Measurements from ENCODE around the gene KMT5C.
"Not testable (repeated sequence)": the region's sequence is repeated elsewhere in the genome, so short reads cannot be mapped to it uniquely, and the experiment has no call there.

Gene KMT5C

GRCh38 chr19:55319785-55320184 lies 19.9 kb upstream of the KMT5C start:
- peak in 1 of 2 donors; percentile 16 for DNase-seq

- DNase-seq = no peak
Measured at GRCh38 chr19:55320844-55321419, 18.7 kb upstream of the KMT5C start.

- no peak for DNase-seq
Measured at GRCh38 chr19:55321466-55322137, 18.1 kb upstream of the KMT5C start.

DNA sequence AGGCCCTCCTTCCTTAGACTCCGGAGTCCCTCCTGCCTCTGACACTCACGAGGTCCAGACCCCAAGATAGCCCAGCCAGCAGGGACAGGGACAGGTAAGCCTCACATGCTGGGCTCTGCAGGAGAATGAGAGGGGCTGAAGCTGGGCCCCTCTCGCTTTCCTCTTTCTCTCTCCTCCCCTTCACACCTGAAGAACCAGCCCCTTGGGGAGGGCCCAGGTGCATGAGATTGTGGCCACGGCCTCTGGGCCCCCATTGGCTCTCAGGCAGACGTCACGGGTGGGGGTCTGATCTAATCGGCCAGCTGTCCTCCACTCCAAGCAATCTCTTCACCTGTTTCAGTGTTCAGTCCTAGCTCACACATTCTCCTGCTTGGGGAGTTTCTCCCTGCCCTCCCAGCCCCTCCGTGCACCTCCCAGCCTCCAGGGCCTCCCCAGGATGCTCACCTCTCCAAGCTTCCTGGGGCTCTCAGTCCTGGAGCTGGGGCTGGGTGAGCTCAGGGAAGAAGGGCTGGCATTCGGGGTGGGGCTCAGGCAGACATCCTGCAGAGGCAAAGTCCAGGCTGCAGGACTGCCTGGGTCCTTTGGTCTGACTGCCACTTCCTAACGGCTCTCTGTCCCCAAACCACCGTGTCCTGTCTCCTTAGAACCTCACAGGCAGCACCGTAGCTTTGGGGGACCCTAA lies 17.3 kb upstream of the KMT5C start:
- no peak for DNase-seq

DNA sequence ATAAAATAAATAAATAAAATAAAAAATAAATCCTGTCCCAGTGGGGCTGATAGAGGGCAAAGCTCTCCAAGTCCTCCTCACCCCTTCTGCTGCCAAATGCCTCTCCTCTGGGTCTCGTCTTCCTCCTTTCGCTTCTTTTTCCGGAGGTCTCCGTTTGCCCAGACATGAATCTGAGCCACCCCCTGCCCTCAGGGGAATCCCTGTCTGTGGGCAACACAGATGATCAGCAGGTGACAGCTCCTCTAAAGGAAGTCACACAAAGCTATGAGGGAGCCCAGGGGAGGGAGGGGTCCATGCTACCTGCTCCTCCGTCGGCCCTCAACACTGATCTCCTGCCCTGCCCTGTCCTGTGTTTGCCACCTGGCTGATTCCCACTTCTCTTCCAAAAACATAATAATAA lies 15.0 kb upstream of the KMT5C start:
- no peak for DNase-seq

DNA sequence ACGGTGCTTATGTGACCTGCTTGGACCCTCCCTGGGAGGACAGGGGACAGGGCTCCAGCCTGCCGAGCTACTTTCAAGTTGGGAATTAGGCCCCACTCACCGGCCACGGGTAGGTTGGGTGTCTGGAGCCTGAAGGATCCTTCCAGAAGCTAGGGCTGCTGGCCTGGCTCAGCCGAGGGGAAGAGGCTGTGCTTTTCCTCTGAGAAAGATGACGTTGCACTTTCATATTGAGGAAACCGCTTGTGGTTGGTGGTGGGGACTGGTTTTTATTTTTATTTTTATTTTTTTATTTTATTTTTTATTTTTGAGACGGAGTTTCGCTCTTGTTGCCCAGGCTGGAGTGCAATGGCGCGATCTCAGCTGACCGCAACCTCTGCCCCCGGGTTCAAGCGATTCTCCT lies 14.5 kb upstream of the KMT5C start, which contains the start of gene TMEM150B:
Gene TMEM150B, minus strand, starts transcription at position 170 of the 400 bp plus-strand sequence. CDS start 4,305 bp downstream, outside the sequence.
- DNase-seq = no peak

GRCh38 chr19:55328774-55329318 lies 10.8 kb upstream of the KMT5C start:
- not testable (repeated sequence) for DNase-seq

DNA sequence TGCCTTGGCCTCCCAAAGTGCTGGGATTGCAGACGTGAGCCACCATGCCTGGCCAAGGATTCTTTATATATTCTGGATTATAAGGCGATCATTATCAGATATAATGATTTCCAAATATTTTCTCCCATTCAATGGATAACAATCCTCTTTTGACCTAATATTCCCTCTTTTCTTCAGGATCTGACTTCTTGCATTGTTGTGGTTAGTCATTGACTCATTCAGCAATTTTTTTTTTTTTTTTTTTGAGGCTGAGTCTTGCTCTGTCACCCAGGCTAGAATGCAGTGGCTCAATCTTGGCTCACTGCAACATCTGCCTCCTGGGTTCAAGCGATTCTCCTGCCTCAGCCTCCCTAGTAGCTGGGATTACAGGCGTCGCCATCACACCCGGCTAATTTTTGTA lies 9.9 kb upstream of the KMT5C start:
- DNase-seq = not testable (repeated sequence)

DNA sequence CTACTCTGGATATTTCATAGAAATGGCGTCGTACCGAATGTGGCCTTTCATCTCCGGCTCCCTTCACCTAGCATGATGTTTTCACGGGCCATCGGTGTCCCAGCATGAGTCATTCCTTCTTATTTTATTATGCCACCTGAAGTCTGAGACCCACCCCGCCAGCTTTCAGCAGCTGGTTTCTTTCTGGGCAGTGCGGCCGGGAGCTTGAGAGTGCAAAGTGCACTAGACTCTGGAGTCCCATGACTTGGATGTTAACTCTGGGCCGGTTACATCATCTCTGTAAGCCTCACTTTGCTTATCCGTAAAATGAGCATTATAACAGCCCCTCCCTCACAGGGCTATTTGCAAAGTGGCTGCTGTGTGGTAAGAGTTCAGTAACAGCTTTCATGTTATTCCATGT lies 5.8 kb upstream of the KMT5C start:
- no peak for DNase-seq

GRCh38 chr19:55336101-55336500 lies 3.6 kb upstream of the KMT5C start:
- no peak for DNase-seq

DNA sequence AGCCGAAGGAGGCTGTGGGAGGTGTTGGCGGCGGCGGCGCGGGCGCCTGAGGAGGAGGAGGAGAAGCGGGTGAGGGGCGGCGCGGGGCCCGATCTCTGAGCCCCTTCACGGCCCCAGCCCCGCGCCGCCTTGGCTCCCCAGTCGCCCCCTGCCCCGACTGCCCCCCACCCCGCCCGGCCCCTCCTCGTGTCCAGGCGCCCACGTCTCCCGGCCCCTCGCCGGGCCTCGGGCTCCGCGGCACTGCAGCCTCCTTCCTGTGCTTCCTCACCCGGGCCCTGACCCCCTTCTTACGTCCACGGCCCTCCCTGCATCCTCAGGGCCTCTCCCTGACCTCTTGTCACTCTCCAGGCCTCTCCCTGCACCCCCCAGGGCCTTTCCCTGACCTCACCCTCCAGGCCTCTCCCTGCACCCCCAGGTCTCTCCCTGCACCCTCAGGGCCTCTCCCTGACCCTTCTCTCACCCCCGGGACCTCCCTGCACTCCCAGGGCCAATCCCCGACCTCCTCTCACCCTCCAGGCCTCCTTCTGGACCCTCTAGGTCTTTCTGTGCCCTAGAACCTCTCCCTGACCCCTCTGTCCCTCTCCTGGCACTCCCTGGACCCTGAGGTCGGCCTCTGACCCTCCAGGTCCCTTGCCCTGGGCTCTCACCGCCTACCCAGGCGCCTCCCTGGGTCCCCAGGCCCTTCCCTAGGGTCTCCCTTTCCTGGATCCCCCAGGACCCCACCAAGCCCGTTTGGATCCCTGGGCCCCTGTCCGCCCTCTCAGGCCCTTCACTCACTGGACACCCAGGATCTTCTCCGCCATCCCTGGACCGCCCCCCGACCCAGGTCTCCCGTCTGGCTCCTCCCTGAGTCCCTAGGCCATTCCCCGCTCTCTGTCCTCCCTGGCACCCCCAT lies 460 bp downstream of the KMT5C start:
- no peak for DNase-seq

DNA sequence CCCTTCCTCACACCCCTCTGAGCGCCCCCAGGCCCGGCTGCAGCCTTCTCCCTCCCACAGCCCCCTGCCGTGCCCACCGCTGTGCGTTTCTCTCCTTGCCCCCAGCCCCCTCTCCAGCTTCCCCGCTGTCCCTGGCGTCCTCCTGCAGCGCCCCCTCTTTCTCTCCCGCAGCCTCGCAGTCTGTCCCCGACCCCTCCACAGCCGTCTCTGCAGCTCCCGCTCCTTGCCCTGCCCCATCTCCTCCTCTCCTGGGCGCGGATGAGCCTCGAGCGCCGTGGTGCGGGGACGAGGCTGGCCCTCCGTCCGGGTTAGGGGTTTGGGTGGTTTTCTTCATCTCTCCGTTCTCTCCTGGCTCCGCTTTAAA lies 1.1 kb downstream of the KMT5C start:
- DNase-seq = no peak

GRCh38 chr19:55341171-55341588 lies 1.5 kb downstream of the KMT5C start:
- DNase-seq = no peak

DNA sequence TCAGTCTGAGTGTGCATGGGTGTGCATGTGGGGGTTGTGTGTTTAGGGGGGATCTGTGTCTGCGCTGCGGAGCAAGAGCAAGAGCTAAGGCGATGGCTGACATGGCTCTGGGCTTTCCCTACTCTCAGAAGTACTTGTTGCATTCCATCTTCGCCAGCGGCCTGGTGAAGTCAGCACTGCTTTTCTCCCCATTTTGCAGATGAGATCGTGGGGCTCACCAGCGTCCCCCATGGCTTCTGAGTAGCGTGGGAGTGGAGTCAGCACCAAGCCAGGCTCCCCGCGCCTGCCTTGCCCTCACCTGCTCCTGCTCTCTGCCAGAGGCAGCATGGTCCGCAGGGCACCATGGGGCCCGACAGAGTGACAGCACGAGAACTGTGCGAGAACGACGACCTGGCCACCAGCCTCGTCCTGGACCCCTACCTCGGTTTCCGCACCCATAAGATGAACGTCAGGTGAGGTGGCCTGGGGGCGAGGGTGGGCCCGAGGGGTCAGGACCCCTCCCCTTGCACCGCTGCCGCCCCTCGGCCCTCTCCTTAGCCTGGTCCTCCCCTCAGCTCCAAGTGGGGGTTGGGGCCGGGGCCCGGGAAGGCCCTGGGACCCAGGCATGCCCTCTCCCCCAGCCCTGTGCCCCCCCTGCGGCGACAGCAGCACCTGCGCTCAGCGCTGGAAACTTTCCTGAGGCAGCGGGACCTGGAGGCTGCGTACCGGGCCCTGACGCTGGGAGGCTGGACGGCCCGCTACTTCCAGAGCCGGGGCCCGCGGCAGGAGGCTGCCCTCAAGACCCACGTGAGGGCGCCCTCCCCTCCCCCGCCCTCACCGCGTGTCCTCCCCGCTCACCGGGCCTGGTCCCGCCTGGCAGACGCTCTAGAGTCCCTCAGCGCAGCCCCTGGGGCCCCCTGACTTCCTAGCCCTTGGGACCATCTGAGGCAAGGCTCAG lies 2.2 kb downstream of the KMT5C start:
- DNase-seq = no peak

- DNase-seq = peak in 1 of 2 donors; percentile 70
Measured at GRCh38 chr19:55344444-55344843, 4.8 kb downstream of the KMT5C start.

DNA sequence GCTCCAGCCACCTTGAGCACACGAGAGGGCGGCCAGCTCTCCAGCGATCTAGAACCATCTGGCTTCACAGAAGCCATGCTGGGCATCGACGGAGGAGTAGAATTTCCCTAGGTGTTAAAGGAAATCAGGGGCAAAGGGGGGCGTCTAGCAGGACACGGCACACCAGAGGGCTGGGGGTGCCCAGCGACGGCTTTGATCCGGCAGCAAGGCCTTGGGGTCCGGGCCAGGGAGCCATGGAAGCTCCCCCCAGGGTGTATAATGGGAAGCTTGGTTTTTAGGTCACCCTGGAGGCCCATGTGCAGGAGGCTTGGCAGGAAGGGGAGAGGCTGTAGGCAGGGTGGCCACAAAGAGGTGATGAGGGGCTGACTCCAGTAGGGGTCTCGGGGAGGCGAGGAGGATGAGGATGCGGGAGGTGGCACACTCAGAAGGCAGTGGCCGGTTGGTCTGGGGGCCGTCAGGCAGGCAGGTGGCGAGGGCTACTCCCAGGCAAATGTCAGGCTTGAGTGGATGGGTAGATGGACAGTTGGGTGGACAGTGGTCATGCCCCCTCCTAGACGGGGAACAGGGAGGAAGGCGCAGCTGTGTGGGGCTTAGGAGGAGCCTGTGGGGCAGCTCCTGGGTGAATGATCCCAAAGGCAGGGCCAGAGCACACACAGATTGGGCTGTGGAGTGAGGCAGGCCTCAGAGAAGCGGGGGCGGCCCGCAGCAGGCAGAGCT lies 5.6 kb downstream of the KMT5C start:
- no peak for DNase-seq

GRCh38 chr19:55345818-55346724 lies 6.4 kb downstream of the KMT5C start:
- no peak for DNase-seq

DNA sequence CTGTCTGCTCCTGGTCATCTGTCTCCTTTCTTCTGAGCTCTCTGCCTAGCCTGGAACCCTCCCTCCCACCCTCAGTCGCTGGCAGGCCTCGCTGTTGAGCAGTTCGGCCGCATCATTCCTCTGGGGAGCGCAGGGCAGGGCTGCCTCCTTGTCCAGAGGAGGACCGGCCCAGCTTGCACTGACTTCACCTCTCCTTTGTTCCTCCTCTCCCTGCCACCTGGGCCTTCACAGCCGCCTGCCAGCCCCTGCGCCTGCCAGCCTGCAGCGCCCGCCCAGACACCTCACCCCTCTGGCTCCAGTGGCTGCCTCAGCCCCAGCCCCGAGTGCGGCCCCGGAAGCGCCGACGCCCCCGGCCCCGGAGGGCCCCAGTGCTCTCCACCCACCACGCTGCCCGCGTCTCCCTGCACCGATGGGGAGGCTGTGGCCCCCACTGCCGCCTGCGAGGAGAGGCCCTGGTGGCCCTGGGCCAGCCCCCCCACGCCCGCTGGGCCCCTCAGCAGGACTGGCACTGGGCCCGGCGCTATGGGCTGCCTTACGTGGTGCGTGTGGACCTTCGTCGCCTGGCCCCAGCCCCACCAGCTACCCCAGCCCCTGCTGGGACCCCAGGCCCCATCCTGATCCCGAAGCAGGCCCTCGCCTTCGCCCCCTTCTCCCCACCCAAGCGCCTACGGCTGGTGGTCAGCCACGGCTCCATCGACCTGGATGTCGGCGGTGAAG lies 7.2 kb downstream of the KMT5C start:
- DNase-seq = no peak

DNA sequence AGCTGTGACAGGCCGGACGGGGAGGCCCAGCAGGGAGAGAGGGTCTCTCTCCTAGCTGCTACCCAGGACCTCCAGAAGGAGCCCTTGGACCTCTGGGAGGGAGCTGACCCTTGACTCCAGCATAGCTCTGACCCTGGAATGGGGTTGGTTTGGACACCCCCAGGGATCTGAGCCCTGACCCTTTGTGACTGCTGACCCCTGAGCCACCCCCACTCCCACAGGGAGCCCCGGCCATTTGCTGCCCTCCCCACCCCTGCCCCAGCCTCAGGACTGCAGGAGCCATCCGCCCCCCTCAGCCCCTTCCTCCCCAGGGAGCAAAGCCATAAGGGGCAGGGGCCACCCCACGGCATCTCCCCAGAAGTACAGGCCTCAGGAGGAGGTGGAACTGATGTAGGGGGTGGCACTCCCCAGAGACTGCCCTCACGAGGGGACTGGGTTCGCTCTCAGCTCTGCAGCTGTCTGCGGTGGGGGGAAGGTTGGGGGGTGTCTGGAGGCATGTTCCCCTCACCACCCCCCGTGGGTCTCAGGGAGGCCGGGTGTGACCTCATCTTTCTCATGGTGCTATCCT lies 7.8 kb downstream of the KMT5C start:
- no peak for DNase-seq

All from hippocampal formation (tissue), 2 donors.